ENCODE results near the gene TRIM14.

TRIM14 gene

DNA sequence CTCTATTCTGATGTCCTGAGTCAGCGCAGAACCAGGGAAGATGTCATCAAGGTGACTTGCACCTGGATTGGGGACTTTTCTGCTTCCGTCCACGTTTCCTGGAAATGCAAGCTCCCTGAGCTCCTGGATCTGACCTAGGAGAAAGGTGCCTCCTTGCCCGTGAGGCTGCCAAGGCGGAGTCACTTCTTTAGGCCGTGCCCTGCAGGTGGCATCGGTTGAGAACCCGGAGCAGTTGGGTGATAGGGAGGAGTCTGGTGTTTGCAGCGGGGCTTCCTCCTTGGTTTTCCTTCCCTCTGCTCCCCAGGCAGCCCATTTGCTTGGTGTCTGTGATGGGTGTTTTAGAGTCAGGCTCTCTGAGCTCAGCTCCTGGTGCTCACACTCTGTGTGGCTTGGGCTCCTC is 47.3 kb downstream of the TRIM14 start:
- H3K4me3 ChIP-seq (ENCODE audit: low read depth, low read length), result no peak overlapping the region
- H3K27ac ChIP-seq (ENCODE audit: extremely low read depth, low read depth, low read length), result no peak overlapping the region
- no peak for TF ChIP-seq SP7 (tag by site-specific recombination; IDR thresholded peaks at IDR 0.05)
- no peak for TF ChIP-seq ZNF2 (tag by site-specific recombination; IDR thresholded peaks at IDR 0.05)
- TF ChIP-seq, protein P1, sequence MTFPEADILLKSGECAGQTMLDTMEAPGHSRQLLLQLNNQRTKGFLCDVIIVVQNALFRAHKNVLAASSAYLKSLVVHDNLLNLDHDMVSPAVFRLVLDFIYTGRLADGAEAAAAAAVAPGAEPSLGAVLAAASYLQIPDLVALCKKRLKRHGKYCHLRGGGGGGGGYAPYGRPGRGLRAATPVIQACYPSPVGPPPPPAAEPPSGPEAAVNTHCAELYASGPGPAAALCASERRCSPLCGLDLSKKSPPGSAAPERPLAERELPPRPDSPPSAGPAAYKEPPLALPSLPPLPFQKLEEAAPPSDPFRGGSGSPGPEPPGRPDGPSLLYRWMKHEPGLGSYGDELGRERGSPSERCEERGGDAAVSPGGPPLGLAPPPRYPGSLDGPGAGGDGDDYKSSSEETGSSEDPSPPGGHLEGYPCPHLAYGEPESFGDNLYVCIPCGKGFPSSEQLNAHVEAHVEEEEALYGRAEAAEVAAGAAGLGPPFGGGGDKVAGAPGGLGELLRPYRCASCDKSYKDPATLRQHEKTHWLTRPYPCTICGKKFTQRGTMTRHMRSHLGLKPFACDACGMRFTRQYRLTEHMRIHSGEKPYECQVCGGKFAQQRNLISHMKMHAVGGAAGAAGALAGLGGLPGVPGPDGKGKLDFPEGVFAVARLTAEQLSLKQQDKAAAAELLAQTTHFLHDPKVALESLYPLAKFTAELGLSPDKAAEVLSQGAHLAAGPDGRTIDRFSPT (tag by site-specific recombination; IDR thresholded peaks at IDR 0.05), result no peak
- no peak for TF ChIP-seq ZNF138 (tag by site-specific recombination; IDR thresholded peaks at IDR 0.05; ENCODE audit: borderline replicate concordance)
- H3K36me3 ChIP-seq (ENCODE audit: control insufficient read depth in 2 of 2, insufficient read depth in 1 of 2, low read length in 2 of 2), result peaks cover 0 to 27% of the 10 kb centered on the region in 2 experiments; a peak in 2 of 3 replicates
- ChIA-PET POLR2A (interaction anchor here (0.8 to 2.8 kb wide), 2 partner anchors 14 to 15 kb away, joined by 3 to 16 read pairs; partner anchors contain the start of gene NANS), CTCF (interaction anchor here (0.5 to 1.2 kb wide), 5 partner anchors 10 to 639 kb away, joined by 3 to 6 read pairs (median 5); no protein-coding TSS in a partner anchor)
- H3K4me1 ChIP-seq (ENCODE audit: control insufficient read depth, insufficient read depth, low read length), result no peaks in the 10 kb centered on the region
- H3K9me3 ChIP-seq (ENCODE audit: control insufficient read depth, insufficient read depth, low read depth, low read length), result no peaks in the 10 kb centered on the region

DNA sequence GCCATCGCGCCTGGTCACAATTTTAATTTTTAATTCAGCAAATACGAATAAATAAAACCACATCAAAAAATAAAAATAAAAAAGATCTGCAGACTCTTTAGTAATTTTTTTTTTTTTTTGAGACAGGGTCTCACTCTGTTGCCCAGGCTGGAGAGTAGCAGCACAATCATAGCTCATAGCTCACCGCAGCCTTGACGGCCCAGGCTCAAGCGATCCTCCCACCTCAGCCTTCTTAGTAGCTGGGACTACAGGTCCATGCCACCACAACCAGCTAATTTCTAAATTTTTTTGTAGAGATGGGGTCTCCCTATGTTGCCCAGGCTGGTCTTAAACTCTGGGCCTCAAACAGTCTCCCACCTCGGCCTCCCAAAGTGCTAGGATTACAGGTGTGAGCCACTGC is 48.3 kb downstream of the TRIM14 start:
- H3K4me1 ChIP-seq (ENCODE audit: control insufficient read depth, insufficient read depth, low read length), result no peaks in the 10 kb centered on the region
- peaks cover 0 to 36% of the 10 kb centered on the region in 2 experiments; a peak in 2 of 3 replicates for H3K36me3 ChIP-seq (ENCODE audit: control insufficient read depth in 2 of 2, insufficient read depth in 1 of 2, low read length in 2 of 2)
- ChIA-PET POLR2A (interaction anchor here (0.8 kb wide), 1 partner anchor 13 kb away, joined by 3 read pairs; no protein-coding TSS in a partner anchor), CTCF (interaction anchor here (0.8 to 1.2 kb wide), 2 partner anchors 11 to 13 kb away, joined by 3 to 5 read pairs; no protein-coding TSS in a partner anchor)
- H3K9me3 ChIP-seq (ENCODE audit: control insufficient read depth, insufficient read depth, low read depth, low read length), result no peaks in the 10 kb centered on the region
- TF ChIP-seq ZNF140 (tag by site-specific recombination; IDR thresholded peaks at IDR 0.05) (no peak), ZNF121 (tag by site-specific recombination; IDR thresholded peaks at IDR 0.05) (peak; percentile 60)
- no peak overlapping the region for H3K4me3 ChIP-seq (ENCODE audit: low read depth, low read length)
- no peak overlapping the region for H3K27ac ChIP-seq (ENCODE audit: extremely low read depth, low read depth, low read length)

DNA sequence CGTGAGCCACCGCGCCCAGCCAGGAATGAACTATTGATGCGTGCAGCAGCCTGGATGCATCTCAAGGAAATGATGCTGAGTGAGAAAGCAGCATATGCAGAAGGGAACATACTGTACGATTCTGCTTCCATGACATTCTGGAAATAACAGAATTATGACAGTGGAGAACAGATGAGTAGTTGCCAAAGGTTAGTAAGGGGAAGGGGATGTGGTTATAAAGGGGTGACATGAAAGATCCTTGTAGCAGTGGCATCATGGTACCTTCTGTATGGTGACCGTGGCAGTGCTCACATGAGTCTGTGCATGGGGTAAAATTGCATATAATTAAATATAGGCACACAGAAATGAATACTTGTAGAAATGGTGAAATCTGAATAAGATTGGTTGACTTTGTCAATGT is 49.5 kb downstream of the TRIM14 start:
- H3K27ac ChIP-seq (ENCODE audit: extremely low read depth, low read depth, low read length), result no peak overlapping the region
- no peaks in the 10 kb centered on the region for H3K4me1 ChIP-seq (ENCODE audit: control insufficient read depth, insufficient read depth, low read length)
- ChIA-PET POLR2A (no interaction called here), CTCF (interaction anchor here (1.7 kb wide), 1 partner anchor 193 kb away, joined by 5 read pairs; no protein-coding TSS in a partner anchor)
- H3K36me3 ChIP-seq (ENCODE audit: control insufficient read depth in 2 of 2, insufficient read depth in 1 of 2, low read length in 2 of 2), result peaks cover 0 to 42% of the 10 kb centered on the region in 2 experiments; a peak in 2 of 3 replicates
- H3K9me3 ChIP-seq (ENCODE audit: control insufficient read depth, insufficient read depth, low read depth, low read length), result no peaks in the 10 kb centered on the region
- no peak overlapping the region for H3K4me3 ChIP-seq (ENCODE audit: low read depth, low read length)
- TF ChIP-seq ZNF133 (tag by site-specific recombination; IDR thresholded peaks at IDR 0.05) (no peak), ZFHX2 (tag by site-specific recombination; conservative IDR thresholded peaks at IDR 0.05) (no peak), GLIS2 (tag by site-specific recombination; IDR thresholded peaks at IDR 0.05) (no peak), ZNF426 (tag by site-specific recombination; IDR thresholded peaks at IDR 0.05) (no peak), ZNF548 (tag by site-specific recombination; IDR thresholded peaks at IDR 0.05) (no peak), KLF10 (tag by site-specific recombination; IDR thresholded peaks at IDR 0.05) (no peak), ZNF623 (tag by site-specific recombination; IDR thresholded peaks at IDR 0.05) (no peak), YY1 (tag by site-specific recombination; IDR thresholded peaks at IDR 0.05) (no peak), ZNF174 (tag by site-specific recombination; IDR thresholded peaks at IDR 0.05) (no peak), ZIC2 (tag by site-specific recombination; IDR thresholded peaks at IDR 0.05) (no peak), ZNF571 (tag by site-specific recombination; IDR thresholded peaks at IDR 0.05) (no peak), ZNF248 (tag by site-specific recombination; IDR thresholded peaks at IDR 0.05) (no peak), REPIN1 (tag by site-specific recombination; IDR thresholded peaks at IDR 0.05; ENCODE audit: low read depth) (no peak), GLI4 (tag by site-specific recombination; IDR thresholded peaks at IDR 0.05) (no peak), ZNF777 (tag by site-specific recombination; IDR thresholded peaks at IDR 0.05; ENCODE audit: borderline replicate concordance) (no peak)
- TF ChIP-seq, protein P2, sequence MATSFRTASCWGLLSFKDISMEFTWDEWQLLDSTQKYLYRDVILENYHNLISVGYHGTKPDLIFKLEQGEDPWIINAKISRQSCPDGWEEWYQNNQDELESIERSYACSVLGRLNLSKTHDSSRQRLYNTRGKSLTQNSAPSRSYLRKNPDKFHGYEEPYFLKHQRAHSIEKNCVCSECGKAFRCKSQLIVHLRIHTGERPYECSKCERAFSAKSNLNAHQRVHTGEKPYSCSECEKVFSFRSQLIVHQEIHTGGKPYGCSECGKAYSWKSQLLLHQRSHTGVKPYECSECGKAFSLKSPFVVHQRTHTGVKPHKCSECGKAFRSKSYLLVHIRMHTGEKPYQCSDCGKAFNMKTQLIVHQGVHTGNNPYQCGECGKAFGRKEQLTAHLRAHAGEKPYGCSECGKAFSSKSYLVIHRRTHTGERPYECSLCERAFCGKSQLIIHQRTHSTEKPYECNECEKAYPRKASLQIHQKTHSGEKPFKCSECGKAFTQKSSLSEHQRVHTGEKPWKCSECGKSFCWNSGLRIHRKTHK (tag by site-specific recombination; IDR thresholded peaks at IDR 0.05), result no peak
- TF ChIP-seq, protein P3, sequence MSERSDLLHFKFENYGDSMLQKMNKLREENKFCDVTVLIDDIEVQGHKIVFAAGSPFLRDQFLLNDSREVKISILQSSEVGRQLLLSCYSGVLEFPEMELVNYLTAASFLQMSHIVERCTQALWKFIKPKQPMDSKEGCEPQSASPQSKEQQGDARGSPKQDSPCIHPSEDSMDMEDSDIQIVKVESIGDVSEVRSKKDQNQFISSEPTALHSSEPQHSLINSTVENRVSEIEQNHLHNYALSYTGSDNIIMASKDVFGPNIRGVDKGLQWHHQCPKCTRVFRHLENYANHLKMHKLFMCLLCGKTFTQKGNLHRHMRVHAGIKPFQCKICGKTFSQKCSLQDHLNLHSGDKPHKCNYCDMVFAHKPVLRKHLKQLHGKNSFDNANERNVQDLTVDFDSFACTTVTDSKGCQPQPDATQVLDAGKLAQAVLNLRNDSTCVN (tag by site-specific recombination; optimal IDR thresholded peaks at IDR 0.05), result no peak
- TF ChIP-seq, protein P4, sequence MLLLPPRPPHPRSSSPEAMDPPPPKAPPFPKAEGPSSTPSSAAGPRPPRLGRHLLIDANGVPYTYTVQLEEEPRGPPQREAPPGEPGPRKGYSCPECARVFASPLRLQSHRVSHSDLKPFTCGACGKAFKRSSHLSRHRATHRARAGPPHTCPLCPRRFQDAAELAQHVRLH (tag by site-specific recombination; IDR thresholded peaks at IDR 0.05), result no peak
